Adipose tissue (tissue), 3 donors: ENCODE results near the gene SLC23A2. TPM values are rescaled to one million over a fixed set of nuclear protein-coding genes. Genes with fewer than 3 reads are reported as not detected.
"Not testable (repeated sequence)": the region's sequence is repeated elsewhere in the genome, so short reads cannot be mapped to it uniquely, and the experiment has no call there.

Experiments
- H3K27ac ChIP-seq: one replicate; pipeline ENCODE4 v1.5.1; 2013; ENCODE audit warnings: low read depth, low read length
- WGBS, 3 donors: extraction: QIAGEN DNeasy Blood & Tissue Kit; methylation state at CpG; one replicate each; pipeline ENCODE4 v1.1.7; 2013; 5-methylcytosine and 5-hydroxymethylcytosine counted together
- polyA plus RNA-seq, 3 donors: library from polyadenylated mRNA; stranded (reverse); fragments of 200-250 nt; gene quantifications; one replicate each; pipeline ENCODE4 v1.2.3, GENCODE V29; 2013
- donor health status: healthy with polysubstance abuse.
- donor health status: Bipolar disorder and iron deficiency.
- donor health status: healthy.

Gene SLC23A2
- polyA plus RNA-seq, 3 donors = 3.6 to 6.1 (median 4.0) TPM

DNA sequence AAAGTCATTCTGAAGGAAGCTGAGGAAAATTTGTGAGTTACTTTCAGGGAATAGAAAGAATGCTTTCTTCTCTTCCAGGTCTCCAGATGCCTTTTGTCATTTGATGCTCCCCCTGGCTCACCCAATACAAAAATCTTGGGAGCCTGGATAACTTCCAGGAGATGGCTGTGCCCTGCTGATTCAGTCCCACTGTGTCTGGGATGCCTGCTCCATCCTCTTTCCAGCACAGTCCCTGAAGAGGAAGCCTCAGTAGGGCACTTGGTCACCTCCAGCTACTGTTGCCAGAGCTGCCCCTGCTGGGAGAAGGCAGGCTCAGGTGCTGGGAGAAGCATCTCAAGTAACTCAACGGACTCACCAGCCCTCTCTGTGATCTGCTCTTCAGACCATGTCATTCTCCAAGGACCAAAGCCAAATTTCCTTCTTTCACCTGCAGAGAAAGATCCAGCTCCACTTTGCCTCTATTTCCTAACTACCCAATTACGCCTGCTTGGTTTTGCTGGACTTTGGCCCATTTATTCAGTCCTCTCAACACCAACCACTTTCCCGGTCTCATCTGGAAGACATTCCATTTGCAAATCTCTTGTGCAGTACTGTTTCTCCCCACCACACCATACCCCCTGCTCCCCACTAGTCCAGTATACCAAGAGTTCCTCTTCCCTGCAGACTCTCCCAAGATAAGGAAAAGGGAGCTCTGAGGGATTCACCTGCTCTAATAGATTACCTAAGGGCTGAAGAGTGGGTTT is 53.3 kb downstream of the SLC23A2 start:
- WGBS, 3 donors = 77 to 83% (median 81%) methylated on average over 3 of the region's 3 CpGs
- no peak overlapping the region for H3K27ac ChIP-seq

DNA sequence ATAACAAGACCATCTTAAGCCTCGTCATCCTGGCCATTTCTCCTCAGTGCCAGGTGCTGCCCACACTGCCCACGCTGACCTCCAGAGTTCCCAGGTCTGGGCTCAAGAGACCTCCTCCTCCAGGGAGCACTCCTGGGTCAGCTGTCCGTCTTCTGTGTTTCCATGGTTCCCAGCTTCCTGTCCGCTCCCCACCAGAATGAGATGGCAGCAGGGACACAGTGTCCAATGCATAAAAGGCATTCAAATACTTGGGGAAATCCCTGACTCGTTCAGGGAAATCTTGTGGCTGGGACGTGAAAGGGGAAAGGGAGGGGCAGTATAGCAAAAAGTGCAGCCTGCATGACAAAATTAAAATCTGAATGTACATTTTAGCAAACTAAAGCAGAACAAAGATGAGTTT is 54.3 kb downstream of the SLC23A2 start:
- 68 to 87% (median 80%) methylated on average over 6 of the region's 6 CpGs for WGBS, 3 donors
- H3K27ac ChIP-seq = no peak overlapping the region

DNA sequence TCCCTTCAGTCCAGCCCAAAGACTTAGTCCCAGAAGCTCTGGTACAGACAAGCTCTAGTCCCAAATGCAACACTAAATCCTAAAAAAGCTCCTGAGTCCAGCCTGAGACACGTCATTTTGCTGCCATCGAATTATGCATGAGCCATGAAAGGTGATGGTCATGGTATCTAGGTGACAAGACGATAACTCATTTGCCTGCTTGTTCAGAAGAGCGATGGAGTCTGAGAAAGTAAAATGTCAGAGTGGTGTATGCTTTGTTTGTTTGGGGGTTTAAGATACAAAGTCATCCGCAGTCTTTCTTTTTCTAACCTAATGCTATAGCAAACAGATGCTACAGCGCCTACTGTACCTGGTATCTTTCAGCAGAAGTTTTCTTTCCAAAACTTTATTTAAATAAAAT is 54.7 kb downstream of the SLC23A2 start:
- no peak overlapping the region for H3K27ac ChIP-seq

DNA sequence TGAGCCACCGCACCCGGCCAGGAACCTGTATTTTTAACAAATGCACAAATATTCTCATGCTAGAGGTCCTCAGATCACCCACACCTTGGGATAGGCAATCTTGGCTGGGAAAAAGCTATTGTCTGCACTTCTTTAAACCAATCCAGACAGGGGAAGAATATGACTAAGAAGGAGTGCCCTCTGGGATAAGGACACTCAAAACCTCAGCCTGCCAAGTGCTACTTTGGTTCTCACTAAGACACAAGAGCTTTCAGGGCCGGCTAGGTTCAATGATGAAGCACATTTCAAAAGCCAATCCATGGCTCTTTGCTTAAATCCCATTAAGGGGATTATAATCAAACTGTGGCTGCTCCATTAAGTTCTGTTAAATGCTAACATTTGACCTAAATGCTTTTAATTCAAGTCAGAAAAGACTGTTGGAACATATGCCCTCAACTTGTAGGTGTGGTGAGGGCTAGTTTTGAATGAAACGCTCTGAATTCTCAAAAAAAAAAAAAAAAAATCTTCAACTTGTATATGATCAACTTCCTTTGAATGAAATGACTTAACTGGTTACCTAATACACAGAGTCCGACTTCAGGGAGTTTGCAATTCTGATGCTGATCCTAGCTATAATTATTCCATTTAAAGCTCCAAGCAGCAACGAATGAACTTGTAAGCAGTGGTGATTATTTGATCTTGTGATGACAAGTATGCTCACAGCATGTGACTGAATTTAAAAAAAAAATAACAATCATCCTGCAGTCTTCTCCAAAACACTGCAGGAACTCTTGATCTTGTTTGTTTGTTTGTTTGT is 56.6 kb downstream of the SLC23A2 start:
- H3K27ac ChIP-seq = no peak overlapping the region
- WGBS, 3 donors = 70 to 87% (median 73%) methylated on average over 6 of the region's 6 CpGs

More for the DNA sequence above, 54.7 kb downstream of the SLC23A2 start:
- 95 to 97% (median 96%) methylated on average over 6 of the region's 6 CpGs for WGBS, 3 donors

DNA sequence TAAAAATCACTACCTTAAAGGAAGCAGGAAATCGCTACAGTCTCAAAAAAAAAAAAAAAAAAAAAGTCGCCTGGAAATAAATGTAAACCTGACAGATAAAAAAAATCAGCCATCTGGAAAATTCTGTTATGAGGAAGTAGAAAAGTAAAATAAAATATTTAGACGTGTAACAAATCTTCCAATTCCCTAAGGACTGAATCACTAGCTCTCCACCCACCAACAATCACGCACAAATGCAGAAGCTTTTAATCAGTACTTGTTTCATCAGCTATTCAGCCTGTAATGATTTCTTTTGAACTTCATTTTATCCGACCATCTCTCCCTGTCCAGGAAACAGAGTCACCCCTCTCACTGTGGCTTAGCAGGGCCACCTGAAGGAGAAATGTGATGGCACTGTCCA is 59.0 kb downstream of the SLC23A2 start:
- 22 to 53% (median 32%) methylated on average over 5 of the region's 5 CpGs for WGBS, 3 donors
- no peak overlapping the region for H3K27ac ChIP-seq

DNA sequence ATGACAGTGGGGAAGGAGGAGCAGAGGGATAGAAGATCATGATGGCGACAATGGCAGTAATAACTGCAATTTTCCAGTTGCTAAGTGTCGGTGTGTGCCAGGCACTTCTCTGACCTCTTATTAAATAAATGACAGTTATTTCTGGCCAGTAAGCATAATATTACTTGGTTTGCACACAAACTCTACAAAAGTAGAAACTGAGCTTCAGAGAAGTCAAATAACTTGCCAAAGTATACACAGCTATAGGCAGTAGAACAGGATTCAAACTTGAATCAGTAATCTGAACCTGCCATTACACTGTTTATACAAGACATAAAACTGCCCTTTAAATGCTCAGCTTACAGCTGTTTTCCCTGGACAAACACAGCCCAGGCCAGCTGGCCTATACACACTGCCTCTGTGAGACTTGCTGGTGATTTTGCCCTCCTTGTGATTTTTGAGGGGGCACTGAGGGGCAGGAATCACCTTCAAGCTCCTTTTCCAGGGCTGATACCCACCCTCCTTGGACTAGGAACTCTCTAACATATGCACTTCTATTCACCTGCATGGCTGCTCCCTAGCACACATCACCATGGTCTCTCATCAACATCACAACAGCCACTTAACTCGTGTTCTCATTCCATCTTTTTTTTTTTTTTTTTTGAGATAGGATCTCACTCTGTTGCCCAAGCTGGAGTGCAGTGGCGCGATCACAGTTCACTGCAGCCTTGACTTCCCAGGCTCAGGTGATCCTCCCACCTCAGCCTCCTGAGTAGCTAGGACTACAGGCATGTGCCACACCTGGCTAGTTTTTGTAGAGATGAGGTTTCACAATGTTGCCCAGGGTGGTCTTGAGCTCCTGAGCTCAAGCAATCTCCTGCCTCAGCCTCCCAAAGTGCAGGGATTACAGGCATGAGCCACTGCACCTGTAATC is 63.6 kb downstream of the SLC23A2 start:
- no peak overlapping the region for H3K27ac ChIP-seq
- WGBS, 3 donors = 37 to 90% (median 83%) methylated on average over 5 of the region's 5 CpGs

DNA sequence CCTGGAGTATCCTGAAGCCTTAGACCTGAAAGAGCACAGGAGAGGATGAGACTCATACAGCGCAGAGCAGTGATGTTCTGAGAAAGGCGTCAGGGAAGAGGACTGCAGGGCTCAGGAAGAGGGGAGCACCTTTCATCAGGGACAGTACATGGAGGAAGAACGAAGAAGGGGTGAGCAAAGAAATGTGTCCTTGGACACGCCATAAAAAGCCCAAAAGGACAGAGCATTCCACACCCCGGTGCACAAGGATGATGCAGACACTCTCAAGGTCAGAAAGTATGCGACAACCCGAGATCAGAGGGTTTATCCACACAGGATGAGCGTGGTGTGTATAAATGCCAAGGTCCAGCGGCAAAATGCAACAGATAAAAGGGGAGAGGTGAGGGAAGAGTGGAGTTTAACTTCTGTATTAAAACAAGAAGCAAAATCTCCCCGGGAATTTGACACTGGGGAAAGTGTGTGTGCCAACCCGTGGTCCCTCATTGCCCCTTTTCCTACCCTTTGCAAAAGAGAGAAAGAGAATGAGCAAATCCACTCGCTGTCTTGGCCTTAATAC is 64.4 kb downstream of the SLC23A2 start:
- no peak overlapping the region for H3K27ac ChIP-seq
- WGBS, 3 donors = 74 to 92% (median 86%) methylated on average over 12 of the region's 12 CpGs

DNA sequence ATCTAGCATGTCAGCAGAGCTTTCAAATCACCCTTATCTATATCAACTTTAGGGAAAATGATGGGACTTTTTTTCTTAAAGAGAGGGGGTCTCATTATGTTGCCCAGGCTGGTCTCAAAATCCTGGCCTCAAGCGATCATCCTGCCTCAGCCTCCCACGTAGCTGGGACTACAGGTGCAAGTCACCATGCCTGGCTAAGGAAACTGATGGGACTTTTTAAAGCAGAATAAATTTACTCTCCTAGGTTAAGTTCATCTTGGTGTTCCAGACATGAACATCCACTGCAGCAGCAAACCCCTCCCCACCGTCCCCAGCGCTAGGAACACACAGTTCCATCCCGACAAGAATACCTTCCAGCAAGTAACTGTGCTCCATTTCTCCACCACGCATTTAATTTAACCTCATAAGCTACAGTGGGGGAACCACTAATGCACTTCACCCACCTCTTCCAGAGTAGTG is 64.9 kb downstream of the SLC23A2 start:
- WGBS, 3 donors = 96 to 97% (median 97%) methylated on average over 6 of the region's 6 CpGs
- no peak overlapping the region for H3K27ac ChIP-seq

DNA sequence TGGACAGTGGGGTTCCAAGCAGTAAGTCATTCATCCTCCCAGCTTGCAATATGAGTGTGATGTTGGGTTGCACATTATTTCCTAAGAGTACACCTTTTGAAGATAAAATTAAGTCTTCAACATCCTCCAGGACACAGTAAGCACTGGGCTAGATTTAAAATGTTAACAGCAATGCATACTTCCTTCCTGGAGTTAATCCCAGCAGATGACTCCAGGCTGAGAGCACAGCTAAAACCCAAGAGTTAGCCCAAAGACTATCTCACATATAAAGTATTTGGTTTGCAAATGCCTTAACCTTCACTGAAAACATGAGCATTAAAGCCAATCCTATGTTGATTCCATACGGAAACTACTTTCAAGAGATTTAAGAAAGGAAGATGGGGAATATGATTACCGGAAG is 69.2 kb downstream of the SLC23A2 start:
- 92 to 96% (median 92%) methylated on average over 2 of the region's 2 CpGs for WGBS, 3 donors
- no peak overlapping the region for H3K27ac ChIP-seq

DNA sequence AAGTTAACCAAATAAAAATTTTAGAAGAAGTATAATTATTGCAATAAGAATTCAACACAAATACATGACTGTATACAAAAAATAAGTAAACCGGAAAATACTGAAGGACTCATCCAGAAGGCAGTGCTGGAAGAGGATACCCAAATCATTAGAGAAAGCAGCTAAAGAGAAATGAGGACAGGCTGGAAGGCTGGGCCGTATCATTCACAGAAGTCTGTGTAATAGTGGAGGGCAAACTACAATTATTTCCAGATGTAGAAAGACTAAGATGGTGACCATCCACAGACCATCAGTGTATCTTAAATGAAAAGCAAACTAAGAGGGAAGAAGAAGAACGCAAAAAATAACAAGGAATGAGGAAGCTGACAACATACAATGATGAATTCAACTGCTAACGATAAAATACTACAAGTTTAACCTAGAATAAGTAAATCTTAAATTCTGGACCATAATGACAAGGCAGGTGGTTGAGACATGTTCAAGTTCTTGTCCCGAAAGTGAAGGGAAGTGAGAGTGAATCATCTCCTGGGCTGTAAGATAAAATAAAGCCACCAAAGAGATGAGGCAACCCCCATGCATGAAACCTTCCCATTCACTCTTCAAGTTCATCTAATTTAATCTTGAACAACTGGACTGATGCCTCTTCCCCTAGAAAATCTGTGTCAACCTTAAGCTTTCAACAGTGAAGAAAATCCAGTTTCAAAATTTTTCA is 71.5 kb downstream of the SLC23A2 start:
- WGBS, 3 donors = 77 to 89% (median 83%) methylated on average over 5 of the region's 5 CpGs
- H3K27ac ChIP-seq = no peak overlapping the region

DNA sequence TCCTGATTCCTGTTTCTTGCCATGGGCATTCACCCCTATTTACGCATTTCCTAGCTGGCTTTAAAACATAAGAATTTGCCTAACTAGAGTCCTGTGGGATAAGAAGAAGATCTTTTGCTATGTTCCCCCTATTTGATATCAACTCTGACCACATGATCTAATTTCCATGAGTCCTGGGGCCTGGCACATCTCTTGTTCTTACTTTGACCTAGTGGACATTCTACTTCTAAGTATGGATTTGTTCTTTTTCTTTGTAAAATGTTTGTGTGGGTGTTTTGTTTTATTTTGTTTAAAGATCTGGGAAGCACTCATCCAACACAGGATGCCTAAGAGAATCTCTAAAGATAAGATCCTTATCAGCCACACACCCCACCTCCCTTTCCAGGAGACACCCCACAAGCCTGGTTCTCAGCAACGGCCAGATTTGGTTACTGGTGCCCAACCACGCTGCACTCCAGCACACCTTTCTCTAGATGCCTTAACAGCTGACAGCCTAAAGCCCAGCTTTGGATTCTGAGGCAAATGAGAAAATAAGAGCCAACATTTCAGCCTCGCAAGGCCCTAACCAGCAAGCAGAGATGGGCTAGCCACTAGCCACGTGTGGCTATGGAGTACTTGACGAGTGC is 74.7 kb downstream of the SLC23A2 start:
- H3K27ac ChIP-seq = no peak overlapping the region
- 78 to 86% (median 81%) methylated on average over 6 of the region's 6 CpGs for WGBS, 3 donors

DNA sequence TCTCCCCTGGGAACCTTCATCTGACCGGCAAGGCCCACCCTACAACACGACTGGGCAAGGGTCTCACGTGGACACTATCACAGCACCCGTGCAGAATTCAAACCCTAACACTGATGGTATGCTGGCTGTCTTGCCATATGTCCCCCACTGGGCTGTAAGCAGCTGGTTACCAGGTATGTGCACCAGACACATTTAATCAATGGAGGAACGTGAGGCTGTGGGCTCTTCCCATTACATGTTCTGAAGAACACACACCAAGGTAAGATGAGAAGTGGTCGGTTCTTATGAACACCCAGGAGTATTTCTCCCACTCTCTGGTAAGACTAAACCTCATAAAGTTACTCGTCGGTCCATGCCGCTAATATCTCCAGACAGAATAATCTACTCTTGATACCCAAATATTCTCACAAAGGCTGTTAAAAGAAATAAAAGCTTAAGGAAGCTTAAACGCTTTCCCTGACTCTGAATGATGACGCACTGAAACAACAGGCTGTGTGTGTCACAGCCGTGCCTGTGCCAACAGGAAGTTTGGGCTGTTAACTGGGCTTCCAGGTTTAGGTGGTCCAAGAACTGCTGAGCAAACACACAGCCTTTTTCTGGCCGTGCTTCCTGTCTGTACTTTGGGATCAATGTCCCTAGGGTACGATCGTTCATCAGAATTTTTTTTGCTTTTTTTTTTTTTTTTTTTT is 75.3 kb downstream of the SLC23A2 start:
- 59 to 72% (median 59%) methylated on average over 15 of the region's 15 CpGs for WGBS, 3 donors
- H3K27ac ChIP-seq = no peak overlapping the region

DNA sequence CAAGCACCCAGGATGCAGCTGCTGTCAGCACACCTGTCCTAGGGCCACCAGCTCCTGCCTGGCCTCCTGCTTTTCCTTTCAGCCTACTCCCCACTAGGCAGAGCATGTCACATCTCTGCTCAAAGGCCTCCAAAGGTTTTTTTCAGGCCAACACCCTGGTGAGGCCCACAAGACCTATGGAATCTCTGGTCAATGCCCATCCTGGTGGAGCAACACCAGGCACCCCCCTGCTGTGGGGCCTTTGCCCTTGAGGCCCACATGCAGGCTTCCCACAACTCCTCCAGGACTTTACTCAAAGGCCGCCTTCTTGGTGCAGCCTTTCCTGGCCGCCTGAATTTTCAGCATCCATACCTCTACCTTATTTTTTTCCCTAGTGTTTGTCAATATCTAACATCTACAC is 76.9 kb downstream of the SLC23A2 start:
- WGBS, 3 donors = 94 to 97% (median 96%) methylated on average over 2 of the region's 2 CpGs
- H3K27ac ChIP-seq = no peak overlapping the region

DNA sequence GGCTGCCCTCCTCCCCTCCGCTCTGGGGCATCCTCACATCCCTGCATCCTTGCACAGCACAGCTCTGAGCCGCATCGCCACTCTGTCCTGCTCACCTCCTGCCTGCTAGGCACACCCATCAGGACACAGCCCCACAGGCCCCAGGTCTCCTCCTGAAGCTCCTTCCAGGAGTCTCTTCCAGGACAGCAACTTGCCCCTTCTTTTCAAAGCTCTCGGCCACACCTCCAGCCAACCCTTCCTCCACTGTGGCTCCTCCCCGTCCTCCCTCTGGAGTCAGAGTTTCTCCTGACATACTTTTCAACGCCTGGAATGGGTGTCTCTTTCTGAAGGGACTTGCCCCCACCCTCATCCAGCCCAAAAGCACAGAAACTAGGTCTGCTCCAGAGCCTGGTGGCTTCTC is 77.3 kb downstream of the SLC23A2 start:
- no peak overlapping the region for H3K27ac ChIP-seq
- WGBS, 3 donors = 89 to 92% (median 91%) methylated on average over 5 to 6 of the region's 6 CpGs

DNA sequence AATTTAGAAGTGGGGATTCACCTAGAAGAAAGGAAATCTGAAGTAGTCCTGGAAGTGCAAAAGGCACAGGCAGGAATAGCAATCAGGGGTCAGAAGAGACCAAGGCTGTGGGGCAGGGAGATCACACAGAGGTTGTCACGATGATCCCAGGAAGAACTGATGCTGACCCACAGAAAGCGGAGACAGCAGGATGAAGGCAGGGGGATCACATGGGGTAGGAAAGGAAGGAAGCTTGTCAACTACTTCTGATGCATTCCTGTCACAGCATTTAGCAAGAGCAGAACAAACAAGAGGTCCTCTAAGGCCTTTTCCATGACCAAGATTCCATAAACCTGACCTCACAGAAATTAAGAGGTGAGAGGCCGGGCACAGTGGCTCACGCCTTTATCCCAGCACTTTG is 79.1 kb downstream of the SLC23A2 start:
- 83 to 98% (median 88%) methylated on average over 4 of the region's 4 CpGs for WGBS, 3 donors
- no peak overlapping the region for H3K27ac ChIP-seq

DNA sequence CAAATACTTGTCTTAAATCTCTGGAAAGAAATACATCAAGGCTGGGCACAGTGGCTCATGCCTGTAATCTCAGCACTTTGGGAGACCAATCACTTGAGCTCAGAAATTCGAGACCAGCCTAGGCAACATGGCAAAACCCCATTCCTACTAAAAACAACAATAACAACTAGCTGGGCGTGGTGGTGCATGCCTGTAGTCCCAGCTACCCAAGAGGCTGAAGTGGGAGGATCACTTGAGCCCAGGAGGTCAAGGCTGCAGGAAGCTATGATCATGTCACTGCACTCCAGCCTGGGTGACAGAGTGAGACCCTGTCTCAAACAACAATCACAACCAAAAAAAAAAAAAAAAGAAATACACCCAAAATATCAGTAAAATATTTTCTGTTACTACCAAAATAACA is 80.0 kb downstream of the SLC23A2 start:
- 79 to 91% (median 90%) methylated on average over 2 of the region's 2 CpGs for WGBS, 3 donors
- H3K27ac ChIP-seq = not testable (repeated sequence)

DNA sequence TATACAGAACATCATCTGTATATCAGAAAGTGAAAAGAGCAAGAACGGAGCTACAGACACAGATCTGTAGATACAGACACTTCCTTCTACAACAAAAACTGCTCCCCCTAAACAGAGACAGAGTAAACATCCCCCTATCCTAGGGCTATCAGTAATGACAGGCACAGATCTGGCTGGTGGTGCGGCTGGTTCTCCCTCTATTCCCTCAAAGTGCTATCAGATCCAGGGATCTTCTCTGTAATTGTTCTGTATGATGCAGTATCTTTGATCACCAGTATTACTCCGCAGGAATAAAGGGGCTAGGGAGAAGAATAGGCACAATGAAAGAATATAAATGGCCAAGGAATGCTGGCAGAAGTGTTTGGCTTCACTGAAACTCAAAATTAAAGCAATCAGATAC is 80.7 kb downstream of the SLC23A2 start:
- H3K27ac ChIP-seq = no peak overlapping the region
- 80 to 91% (median 86%) methylated on average over 3 of the region's 3 CpGs for WGBS, 3 donors
